Retinal pigment epithelial cell (primary cell): ENCODE results near the gene ARHGAP26.

ENCODE experiments used
- DNase-seq: peaks from one replicate; pipeline ENCODE4 v3.0.0-alpha.2; 2010; ENCODE audit warnings: low read depth
- H3K4me3 ChIP-seq: 2 replicates; pipeline ENCODE4 v1.5.1; 2011; ENCODE audit warnings: mild to moderate bottlenecking, low read length, control low read depth, moderate library complexity
- CTCF ChIP-seq: conservative IDR thresholded peaks from 2 replicates; pipeline ENCODE4 v1.5.1; 2011; ENCODE audit warnings: low read depth, low read length, control low read depth, inconsistent platforms

ARHGAP26 gene

GRCh38 chr5:143134269-143134668, 364.1 kb downstream of the ARHGAP26 start:
- no peak overlapping the region for H3K4me3 ChIP-seq
- peak; percentile 51 for DNase-seq
- no peak for TF ChIP-seq CTCF

GRCh38 chr5:143134900-143135299, 364.7 kb downstream of the ARHGAP26 start:
- no peak for DNase-seq
- no peak overlapping the region for H3K4me3 ChIP-seq
- TF ChIP-seq CTCF: no peak

GRCh38 chr5:143135832-143136551, 365.8 kb downstream of the ARHGAP26 start:
- peak; percentile 59 for DNase-seq
- no peak for TF ChIP-seq CTCF

GRCh38 chr5:143138839-143139238, 368.7 kb downstream of the ARHGAP26 start:
- TF ChIP-seq CTCF: no peak
- DNase-seq: no peak

More at GRCh38 chr5:143135832-143136551, 365.8 kb downstream of the ARHGAP26 start:
- H3K4me3 ChIP-seq: no peak overlapping the region

GRCh38 chr5:143139585-143139984, 369.4 kb downstream of the ARHGAP26 start:
- no peak for DNase-seq
- TF ChIP-seq CTCF: no peak
- no peak overlapping the region for H3K4me3 ChIP-seq

More at GRCh38 chr5:143138839-143139238, 368.7 kb downstream of the ARHGAP26 start:
- no peak overlapping the region for H3K4me3 ChIP-seq

- H3K4me3 ChIP-seq: no peak overlapping the region
- TF ChIP-seq CTCF: no peak
- DNase-seq: no peak
Observed at GRCh38 chr5:143140492-143141203, 370.5 kb downstream of the ARHGAP26 start.

GRCh38 chr5:143141652-143142051, 371.5 kb downstream of the ARHGAP26 start:
- H3K4me3 ChIP-seq: no peak overlapping the region
- TF ChIP-seq CTCF: no peak
- no peak for DNase-seq
